PC-3 (cell line): Measurements from ENCODE around the gene ATRAID. TPM values are rescaled to one million over a fixed set of nuclear protein-coding genes. Genes with fewer than 3 reads are reported as not detected.

ENCODE experiments used
- ATAC-seq: fragments of 200-7000 bp; cut with Tn5 transposase; 2 replicates; pipeline ENCODE4 v1.9.1; 2020; ENCODE audit warnings: mild to moderate bottlenecking, moderate library complexity
- BruUV-seq: library from RNA; stranded (reverse); fragments of 400-500 nt; replicated peaks from 2 replicates; lab custom pipeline; 2021; lab: Mats Ljungman, UMichigan
- CTCF ChIA-PET: fragments of 300-600 bp; sonication (Branson Sonifier 250); formaldehyde crosslinking; loops from one replicate; lab custom pipeline; 2022; ENCODE audit warnings: antibody characterized with exemption; lab: Charles Lee
- POLR2A ChIA-PET: fragments of 300-600 bp; sonication (Branson Sonifier 250); formaldehyde crosslinking; loops from one replicate; lab custom pipeline; 2022; ENCODE audit warnings: antibody characterized with exemption; ENCODE audit not compliant: unreplicated experiment; lab: Charles Lee
- DNase-seq: peaks from one replicate; pipeline ENCODE4 v3.0.0-alpha.2; 2015
- H2AFZ ChIP-seq: fragments of 300-600 bp; sonication (generic); 2 replicates; pipeline ENCODE4 v1.6.0; 2016; ENCODE audit warnings: antibody characterized with exemption, low read length
- H3F3A ChIP-seq: fragments of 300-600 bp; sonication (generic); one replicate; pipeline ENCODE4 v1.6.0; 2017; ENCODE audit warnings: antibody characterized with exemption, low read length, control low read depth, mild to moderate bottlenecking; ENCODE audit not compliant: unreplicated experiment
- H3K27ac ChIP-seq: fragments of 300-600 bp; sonication (generic); 2 replicates; pipeline ENCODE4 v1.5.1; 2016; ENCODE audit warnings: mild to moderate bottlenecking, low read length
- H3K27me3 ChIP-seq: fragments of 300-600 bp; sonication (generic); 2 replicates; pipeline ENCODE4 v1.6.1; 2016; ENCODE audit warnings: low read length, mixed read lengths
- H3K36me3 ChIP-seq: fragments of 300-600 bp; sonication (generic); 2 replicates; pipeline ENCODE4 v1.6.1; 2016; ENCODE audit warnings: low read depth, mixed run types, low read length, mixed read lengths
- H3K4me1 ChIP-seq: fragments of 300-600 bp; sonication (generic); 2 replicates; pipeline ENCODE4 v1.5.1; 2016; ENCODE audit warnings: low read length; ENCODE audit not compliant: insufficient read depth
- H3K4me2 ChIP-seq: fragments of 300-600 bp; sonication (generic); 2 replicates; pipeline ENCODE4 v1.6.0; 2016; ENCODE audit warnings: low read length
- H3K4me3 ChIP-seq: fragments of 300-600 bp; sonication (generic); 2 replicates; pipeline ENCODE4 v1.5.1; 2016; ENCODE audit warnings: mild to moderate bottlenecking, low read length, mixed read lengths
- H3K79me2 ChIP-seq: fragments of 300-600 bp; sonication (generic); 2 replicates; pipeline ENCODE4 v1.6.1; 2017; ENCODE audit warnings: low read length, mixed read lengths
- H3K9ac ChIP-seq: fragments of 300-600 bp; sonication (generic); 2 replicates; pipeline ENCODE4 v1.6.0; 2016; ENCODE audit warnings: mild to moderate bottlenecking, low read length
- H3K9me2 ChIP-seq: fragments of 300-600 bp; sonication (generic); replicated peaks from 2 replicates; pipeline ENCODE4 v1.6.1; 2016; ENCODE audit warnings: mixed run types, low read length, mixed read lengths
- H3K9me3 ChIP-seq: fragments of 300-600 bp; sonication (generic); 2 replicates; pipeline ENCODE4 v1.6.1; 2016; ENCODE audit warnings: low read length, mixed read lengths
- H4K20me1 ChIP-seq: fragments of 300-600 bp; sonication (generic); 2 replicates; pipeline ENCODE4 v1.6.1; 2016; ENCODE audit warnings: low read length, mixed read lengths
- EZH2 ChIP-seq: fragments of 300-600 bp; sonication (generic); IDR thresholded peaks from one replicate; pipeline ENCODE4 v1.6.1; 2017; ENCODE audit warnings: antibody characterized with exemption, mild to moderate bottlenecking, low read length; ENCODE audit not compliant: unreplicated experiment
- EZH2phosphoT487 ChIP-seq: fragments of 300-600 bp; sonication (generic); IDR thresholded peaks from 2 replicates; pipeline ENCODE4 v1.6.1; 2018; ENCODE audit warnings: mild to moderate bottlenecking, antibody characterized with exemption, low read length, borderline replicate concordance
- intact Hi-C: fragments of 100-400 bp; cut with micrococcal nuclease; formaldehyde crosslinking; loops from 2 replicates; pipeline ENCODE4 v1.9.0; 2023
- total RNA-seq: library from RNA; depleted of rRNA; stranded (reverse); fragments of >200 nt; gene quantifications from 2 replicates; pipeline ENCODE4 v1.2.3, GENCODE V29; 2014
- TF ChIP-seq, protein P1 (sequence below): fragments of 300-600 bp; sonication (generic); conservative IDR thresholded peaks from 2 replicates; pipeline ENCODE4 v1.5.1; 2017; ENCODE audit warnings: antibody characterized with exemption, low read depth, mild to moderate bottlenecking, low read length

Gene ATRAID
- total RNA-seq, 1 experiment from 2014 or later, result 111 TPM

DNA sequence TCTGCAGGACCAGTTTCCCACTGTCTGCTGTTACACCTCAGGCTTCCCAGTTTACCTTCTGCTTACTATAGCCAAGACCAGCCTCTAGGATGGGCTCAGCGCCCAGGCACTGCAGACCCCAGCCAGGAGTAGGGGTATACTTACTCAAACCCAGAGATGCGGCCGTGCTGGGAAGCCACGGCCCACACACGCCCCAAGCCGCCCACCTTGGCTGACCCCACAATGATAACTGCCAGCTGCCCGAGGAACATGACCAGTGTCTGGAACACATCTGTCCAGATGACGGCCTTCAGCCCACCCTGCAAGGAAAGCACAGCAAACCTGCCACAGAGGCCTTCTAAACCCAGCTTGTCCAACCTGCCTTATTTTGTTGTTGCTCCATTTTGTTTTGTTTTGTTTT, 6.6 kb upstream of the ATRAID start:
- Histone ChIP-seq H4K20me1 (no peaks in the 10 kb centered on the region), H3K9ac (no peak overlapping the region), H3K36me3 (peaks cover 32% of the 10 kb centered on the region; the same call in 1 of the 2 replicates), H3K4me1 (peaks cover 7% of the 10 kb centered on the region; the same call in 1 of the 2 replicates), H3F3A (no peaks in the 10 kb centered on the region), H2AFZ (no peak overlapping the region), H3K4me2 (no peak overlapping the region), H3K79me2 (peaks cover 9% of the 10 kb centered on the region; the same call in 1 of the 2 replicates), H3K27me3 (no peaks in the 10 kb centered on the region), H3K27ac (no peak overlapping the region), H3K9me3 (no peaks in the 10 kb centered on the region), H3K4me3 (no peak overlapping the region), H3K9me2 (no peaks in the 10 kb centered on the region)
- BruUV-seq, result no TSS peak
- ATAC-seq (no peak), DNase-seq (no peak)
- POLR2A ChIA-PET, result no interaction called here
- intact Hi-C loops, result no loop called here
- no peak for TF ChIP-seq EZH2
- TF ChIP-seq, protein P1, sequence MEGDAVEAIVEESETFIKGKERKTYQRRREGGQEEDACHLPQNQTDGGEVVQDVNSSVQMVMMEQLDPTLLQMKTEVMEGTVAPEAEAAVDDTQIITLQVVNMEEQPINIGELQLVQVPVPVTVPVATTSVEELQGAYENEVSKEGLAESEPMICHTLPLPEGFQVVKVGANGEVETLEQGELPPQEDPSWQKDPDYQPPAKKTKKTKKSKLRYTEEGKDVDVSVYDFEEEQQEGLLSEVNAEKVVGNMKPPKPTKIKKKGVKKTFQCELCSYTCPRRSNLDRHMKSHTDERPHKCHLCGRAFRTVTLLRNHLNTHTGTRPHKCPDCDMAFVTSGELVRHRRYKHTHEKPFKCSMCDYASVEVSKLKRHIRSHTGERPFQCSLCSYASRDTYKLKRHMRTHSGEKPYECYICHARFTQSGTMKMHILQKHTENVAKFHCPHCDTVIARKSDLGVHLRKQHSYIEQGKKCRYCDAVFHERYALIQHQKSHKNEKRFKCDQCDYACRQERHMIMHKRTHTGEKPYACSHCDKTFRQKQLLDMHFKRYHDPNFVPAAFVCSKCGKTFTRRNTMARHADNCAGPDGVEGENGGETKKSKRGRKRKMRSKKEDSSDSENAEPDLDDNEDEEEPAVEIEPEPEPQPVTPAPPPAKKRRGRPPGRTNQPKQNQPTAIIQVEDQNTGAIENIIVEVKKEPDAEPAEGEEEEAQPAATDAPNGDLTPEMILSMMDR, result no peak
- TF ChIP-seq EZH2phosphoT487, result no peak
- CTCF ChIA-PET, result no interaction called here

DNA sequence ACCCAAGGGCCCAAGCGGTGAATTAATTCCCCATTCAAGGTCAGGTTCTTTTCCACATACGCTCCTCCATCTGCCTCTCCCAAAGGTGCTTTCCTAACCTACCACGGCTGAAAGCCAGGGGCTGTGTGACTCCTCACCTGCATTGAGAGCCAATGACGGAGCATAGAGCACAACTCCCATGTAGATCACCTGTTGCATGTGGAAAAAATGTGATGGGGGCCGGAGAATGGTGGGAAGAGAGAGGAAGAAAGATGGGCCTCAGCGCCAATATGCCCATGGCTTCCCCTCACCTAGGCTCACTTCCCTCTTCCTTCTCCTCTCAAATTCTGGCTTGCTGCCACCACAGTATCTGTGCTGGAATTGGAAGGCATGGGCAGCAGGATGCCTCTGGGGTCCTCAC, 5.5 kb upstream of the ATRAID start:
- no TSS peak for BruUV-seq
- Histone ChIP-seq H3K9me2 (no peaks in the 10 kb centered on the region), H3K4me2 (no peak overlapping the region), H3K27me3 (no peaks in the 10 kb centered on the region), H2AFZ (no peak overlapping the region), H3K79me2 (peaks cover 14% of the 10 kb centered on the region), H3K36me3 (peaks cover 31% of the 10 kb centered on the region; the same call in 1 of the 2 replicates), H3F3A (no peaks in the 10 kb centered on the region), H3K9ac (no peak overlapping the region), H3K27ac (no peak overlapping the region), H3K9me3 (no peaks in the 10 kb centered on the region), H3K4me3 (no peak overlapping the region), H4K20me1 (no peaks in the 10 kb centered on the region), H3K4me1 (peaks cover 11% of the 10 kb centered on the region)
- ChIA-PET CTCF (no interaction called here), POLR2A (no interaction called here)
- DNase-seq (no peak), ATAC-seq (no peak)
- intact Hi-C loops, result no loop called here
- TF ChIP-seq, protein P1, result no peak
- TF ChIP-seq EZH2phosphoT487, result no peak
- no peak for TF ChIP-seq EZH2

DNA sequence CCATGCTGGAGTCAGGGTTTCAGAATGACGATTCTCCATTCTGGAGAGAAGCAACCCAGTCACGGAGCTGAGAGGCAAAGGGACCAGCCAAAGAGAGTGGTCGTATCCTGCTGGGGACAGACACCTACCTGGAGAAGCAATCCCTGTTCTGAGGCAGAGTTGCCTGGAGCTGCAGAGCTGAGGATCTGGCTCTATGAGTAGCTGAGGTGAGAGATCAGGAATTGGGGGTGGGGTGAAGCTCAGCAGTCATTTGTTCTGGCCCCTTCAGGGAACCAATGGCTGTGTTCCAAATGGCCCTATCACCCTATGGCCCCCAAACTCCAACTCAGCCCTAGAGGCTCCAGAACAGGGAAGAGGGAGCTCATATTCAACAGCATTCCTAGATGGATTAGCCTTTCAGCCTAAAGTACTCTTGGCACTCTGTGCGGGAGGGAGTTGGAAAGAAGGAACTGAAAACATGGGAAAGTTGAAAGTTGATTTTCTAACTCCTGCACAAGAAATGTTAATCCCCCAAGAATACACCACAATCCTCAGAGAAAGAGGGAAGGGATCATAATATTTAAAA, 3.3 kb upstream of the ATRAID start:
- H3K4me2 ChIP-seq, result no peak overlapping the region
- no TSS peak for BruUV-seq
- DNase-seq, result no peak

More for the DNA sequence above, 3.3 kb upstream of the ATRAID start:
- Histone ChIP-seq H4K20me1 (no peaks in the 10 kb centered on the region), H3K79me2 (peaks cover 27% of the 10 kb centered on the region), H3K4me1 (peaks cover 18% of the 10 kb centered on the region), H2AFZ (no peak overlapping the region), H3K27ac (no peak overlapping the region), H3F3A (no peaks in the 10 kb centered on the region), H3K27me3 (no peaks in the 10 kb centered on the region), H3K9me3 (no peaks in the 10 kb centered on the region), H3K4me3 (no peak overlapping the region), H3K36me3 (peaks cover 20% of the 10 kb centered on the region; the same call in 1 of the 2 replicates), H3K9me2 (no peaks in the 10 kb centered on the region), H3K9ac (no peak overlapping the region)
- TF ChIP-seq EZH2 (no peak), EZH2phosphoT487 (no peak)
- TF ChIP-seq, protein P1, result no peak
- ATAC-seq, result no peak
- intact Hi-C loops, result no loop called here
- CTCF ChIA-PET, result no interaction called here
- POLR2A ChIA-PET, result interaction anchor here (0.7 kb wide), 1 partner anchor 379 kb away, joined by 3 read pairs; no protein-coding TSS in a partner anchor
